GM18867 (cell line): ENCODE measurements around the gene RPGRIP1L.

Experiments
- ATAC-seq: cut with Tn5 transposase; IDR thresholded peaks from one replicate; pipeline ENCODE4 v1.9.1; 2021; ENCODE audit warnings: mild to moderate bottlenecking, moderate library complexity; ENCODE audit not compliant: unreplicated experiment

The RPGRIP1L gene

DNA sequence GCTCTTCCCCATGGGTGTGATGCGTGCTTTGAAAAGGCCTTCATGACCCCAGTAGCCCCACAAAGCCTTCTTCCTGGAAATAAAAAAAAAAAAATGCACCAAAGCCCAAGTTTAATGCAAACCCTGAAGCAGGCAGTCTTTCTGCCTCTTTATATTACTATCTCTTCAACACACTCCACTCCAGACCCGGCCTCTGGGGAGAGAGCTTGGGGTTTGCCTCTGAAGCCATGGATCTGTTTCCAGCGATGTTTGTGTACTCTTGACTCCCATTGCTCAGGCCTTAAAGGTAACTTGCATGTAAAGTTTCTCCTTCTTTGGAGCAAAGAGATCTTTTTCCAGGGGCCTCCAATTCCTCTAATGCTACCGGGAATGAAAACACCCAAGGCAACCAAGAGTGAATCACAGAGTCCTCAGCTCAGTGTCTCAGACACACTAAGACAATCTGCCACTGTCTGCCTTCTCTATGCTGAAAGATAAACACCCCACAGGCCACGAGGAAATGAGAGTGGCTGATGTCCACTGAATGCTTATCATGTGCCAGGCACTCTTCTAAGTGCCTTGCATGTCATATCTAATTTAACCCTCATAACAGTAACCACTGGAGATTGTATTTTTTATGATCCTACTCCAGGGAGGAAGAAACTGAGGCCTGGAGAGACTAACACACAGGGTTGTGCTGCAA lies 144.2 kb downstream of the RPGRIP1L start:
- no peak for ATAC-seq

DNA sequence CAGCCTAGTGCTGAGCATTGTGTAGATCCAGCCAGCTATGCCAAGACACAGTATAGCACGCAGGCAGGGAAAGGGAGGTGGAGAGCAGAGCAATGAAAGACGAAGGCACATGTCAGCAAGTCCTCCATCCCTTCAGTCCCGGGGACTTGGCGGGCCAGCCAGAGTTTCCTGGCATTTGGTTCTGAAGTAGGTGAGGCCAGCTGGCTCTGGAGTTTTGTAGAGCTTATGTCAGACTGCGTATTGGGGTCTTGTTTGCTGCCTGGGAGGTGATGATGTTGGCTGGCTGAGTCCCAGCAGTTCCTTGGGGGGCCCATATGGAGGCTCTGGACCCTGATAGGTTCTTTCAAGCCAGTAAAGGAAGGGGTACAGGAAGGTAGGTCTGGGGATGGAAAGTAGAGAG lies 144.9 kb downstream of the RPGRIP1L start:
- ATAC-seq = no peak

DNA sequence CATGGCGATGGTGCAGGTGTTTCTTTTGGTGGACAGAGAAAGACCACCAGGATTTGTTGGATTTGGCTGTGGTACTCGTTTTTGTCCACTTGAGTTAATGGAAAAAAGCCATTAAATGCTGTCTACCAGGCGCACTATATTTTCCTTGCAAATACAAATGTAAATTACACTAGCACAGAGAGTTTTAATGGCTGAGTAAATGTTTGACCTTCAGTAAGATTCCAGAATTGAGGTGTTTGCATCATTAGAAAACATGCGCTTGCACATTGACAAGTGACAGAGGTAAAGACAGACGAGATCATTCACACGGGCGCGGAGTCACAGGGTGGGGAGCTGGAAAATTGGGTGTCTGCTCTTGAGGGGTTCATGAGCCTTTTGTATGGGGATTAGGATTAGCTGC lies 147.1 kb downstream of the RPGRIP1L start:
- ATAC-seq = no peak

DNA sequence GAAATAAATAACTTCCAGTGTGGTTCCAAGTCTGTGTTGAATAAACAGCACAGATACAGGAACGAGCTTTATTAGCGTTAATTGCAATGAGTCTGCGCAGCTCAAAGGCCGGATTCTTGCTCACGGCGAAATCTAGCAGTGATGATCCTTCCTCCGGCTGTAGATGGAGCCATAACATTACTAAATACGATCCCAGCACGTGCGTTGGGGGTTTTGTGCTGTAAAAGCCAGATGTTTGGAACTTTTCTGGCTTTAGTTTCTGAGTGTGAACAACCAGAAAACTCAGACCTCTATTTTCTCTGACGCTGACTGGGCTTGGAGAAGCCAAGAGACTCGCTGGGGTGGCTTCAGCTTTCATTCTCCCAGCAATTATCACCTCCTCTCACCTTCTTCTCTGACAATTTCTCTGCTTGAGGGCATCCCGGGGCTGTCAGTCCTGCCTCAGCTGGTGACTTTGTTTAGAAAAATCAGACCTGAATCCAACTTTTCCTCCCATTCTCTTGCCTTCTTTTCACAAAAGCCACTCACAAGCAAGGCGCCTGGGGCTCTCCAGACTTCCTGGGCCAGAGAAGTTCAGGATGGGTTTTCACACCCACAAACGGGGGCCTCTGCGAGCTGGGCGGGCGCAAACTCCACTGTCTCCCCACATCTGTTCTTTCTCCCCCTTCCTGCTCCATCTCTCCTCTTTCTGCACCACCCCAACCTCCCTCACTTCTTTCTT lies 153.5 kb downstream of the RPGRIP1L start:
- peak; percentile 77 for ATAC-seq
